HG03520 (cell line): Measurements from ENCODE around the gene M1AP.
A peak's percentile ranks its signal among the peaks of the same experiment; 100 is the strongest.
"Not testable (repeated sequence)": the region's sequence is repeated elsewhere in the genome, so short reads cannot be mapped to it uniquely, and the experiment has no call there.

Source experiments
- ATAC-seq: cut with Tn5 transposase; IDR thresholded peaks from one replicate; pipeline ENCODE4 v1.9.1; 2021; ENCODE audit warnings: mild to moderate bottlenecking, moderate library complexity; ENCODE audit not compliant: unreplicated experiment

M1AP gene

DNA sequence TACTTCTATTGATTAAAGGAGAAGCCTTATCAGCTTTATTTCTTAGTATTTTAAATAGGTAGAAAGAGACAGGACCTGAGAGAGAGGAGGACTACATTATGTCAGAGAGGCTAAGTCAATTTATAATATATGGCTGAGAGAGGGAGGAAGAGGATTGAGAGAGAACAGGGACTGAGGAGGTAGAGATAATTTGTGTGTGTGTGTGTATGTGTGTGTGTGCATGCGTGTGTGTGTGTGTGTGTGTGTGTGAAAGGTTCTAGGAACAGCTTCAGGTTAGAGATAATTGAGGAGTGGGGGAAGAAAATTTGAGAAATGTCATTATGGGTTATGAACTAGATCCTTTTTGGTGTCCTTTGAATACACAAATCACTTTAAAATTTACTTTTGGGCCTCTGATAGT lies 78.4 kb downstream of the M1AP start:
- ATAC-seq = no peak

- no peak for ATAC-seq
Observed at GRCh38 chr2:74567881-74568280, 80.2 kb downstream of the M1AP start.

DNA sequence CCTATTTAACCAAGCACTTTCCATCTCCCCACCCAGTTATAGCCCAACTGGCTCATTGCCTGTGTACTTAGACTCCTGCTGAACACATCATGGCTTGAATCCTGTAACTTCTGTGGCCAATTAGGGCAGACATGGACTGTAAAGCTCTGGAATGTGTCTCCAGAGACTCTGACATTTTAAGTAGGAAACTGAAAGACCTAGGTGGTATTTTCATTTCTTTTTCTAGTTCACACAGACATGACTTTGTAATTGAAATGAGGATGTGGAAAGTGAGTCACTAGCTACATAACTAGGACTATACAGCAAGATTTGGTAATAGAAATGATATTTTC lies 81.4 kb downstream of the M1AP start:
- no peak for ATAC-seq

DNA sequence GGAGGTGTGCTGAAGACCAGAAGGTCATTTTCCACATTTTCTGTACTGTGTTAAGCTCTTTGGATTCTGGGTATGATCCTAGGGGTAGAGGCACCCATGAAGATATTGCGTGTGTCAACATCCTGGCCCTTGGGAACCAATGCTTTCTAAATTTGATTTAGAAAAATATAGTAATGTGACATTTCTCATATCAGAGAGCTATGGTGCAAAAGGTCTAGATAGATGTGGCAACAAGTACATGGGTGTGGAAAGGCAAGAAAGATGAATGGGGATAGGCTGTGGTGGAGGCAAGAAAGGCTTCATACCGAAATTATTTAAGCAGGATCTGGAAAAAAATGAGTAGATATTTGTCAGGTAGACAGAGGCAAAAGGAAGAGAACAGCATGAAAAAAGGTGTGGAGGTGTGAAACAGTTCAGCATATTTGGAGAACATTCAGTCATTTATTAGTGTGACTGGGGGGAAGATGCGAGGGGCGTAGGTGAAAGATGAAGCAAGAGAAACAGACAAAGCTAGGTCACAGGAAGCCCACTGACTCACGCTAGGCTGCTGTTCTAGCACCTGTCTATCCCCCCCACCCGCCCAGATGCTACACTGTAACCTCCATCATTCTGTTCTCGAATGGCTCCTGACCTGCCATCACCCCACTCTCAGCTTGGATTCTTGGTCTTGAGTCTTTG lies 81.9 kb downstream of the M1AP start:
- no peak for ATAC-seq

GRCh38 chr2:74564222-74564621 lies 83.9 kb downstream of the M1AP start:
- ATAC-seq = no peak

GRCh38 chr2:74562126-74562775 lies 85.9 kb downstream of the M1AP start:
- ATAC-seq = no peak

GRCh38 chr2:74561022-74561421 lies 87.1 kb downstream of the M1AP start:
- ATAC-seq = not testable (repeated sequence)

- ATAC-seq = no peak
Observed at GRCh38 chr2:74560591-74560990, 87.5 kb downstream of the M1AP start.

- no peak for ATAC-seq
Observed at GRCh38 chr2:74559912-74560311, 88.2 kb downstream of the M1AP start.

DNA sequence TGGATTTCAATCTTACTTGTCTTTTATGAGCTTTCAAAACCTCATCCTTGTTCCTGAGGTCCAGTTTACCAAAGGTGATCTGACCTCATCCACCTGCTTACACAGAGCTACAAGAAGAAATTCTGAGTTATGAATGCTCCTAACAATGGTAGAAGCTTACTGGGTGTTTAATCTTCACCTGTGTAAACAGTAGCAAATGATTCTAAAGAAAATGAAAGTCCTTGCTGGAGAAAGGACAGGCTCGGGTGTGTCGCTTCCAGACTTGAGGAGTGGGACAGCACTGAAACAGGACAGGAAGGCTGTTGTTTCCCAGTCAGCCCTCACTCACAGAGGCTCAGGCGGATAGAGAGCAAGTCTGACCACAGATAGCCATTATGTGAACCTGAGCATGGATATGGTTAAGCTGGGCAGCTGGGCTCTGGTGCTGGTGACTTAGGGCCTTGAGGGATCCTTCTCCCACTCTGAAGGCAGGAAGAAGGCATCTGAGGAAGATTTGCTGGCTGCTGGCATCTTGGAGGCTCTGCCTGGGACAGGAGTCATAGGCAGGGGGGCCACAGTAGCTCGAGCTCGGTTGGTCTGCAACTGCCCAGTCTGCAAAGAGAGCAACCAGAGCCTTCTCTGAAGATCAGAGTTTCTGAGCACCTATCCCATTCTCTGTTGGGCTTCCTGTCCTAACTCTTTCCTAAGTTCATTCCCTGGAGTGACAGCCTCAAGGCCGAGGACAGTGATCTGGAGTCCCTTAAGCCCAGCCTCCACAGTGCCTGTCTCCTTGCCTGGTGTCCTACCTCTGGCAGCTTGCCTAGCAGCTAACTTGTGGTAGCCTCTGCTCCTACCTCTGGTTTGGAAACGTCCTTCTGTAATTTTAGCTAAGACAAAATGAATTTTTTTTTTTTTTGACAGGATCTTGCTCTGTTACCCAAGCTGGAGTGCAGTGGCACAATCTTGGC lies 89.6 kb downstream of the M1AP start:
- ATAC-seq = no peak

- ATAC-seq = no peak
Observed at GRCh38 chr2:74556831-74557370, 91.2 kb downstream of the M1AP start.

DNA sequence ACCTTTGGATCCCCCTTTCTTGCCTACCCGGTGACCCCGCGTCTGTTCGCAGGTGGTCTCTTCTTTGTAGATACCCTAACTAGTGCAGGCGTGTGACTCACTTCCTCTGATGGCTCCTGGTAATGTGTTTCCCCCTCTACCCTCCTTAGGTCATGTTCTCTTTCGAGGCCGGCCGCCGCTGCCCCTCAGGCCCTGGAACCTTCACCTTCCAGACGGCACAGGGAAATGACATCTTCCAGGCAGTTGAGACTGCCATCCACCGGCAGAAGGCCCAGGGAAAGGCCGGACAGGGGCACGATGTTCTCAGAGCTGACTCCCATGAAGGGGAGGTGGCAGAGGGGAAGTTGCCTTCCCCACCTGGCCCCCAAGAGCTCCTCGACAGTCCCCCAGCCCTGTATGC lies 92.0 kb downstream of the M1AP start:
- no peak for ATAC-seq

GRCh38 chr2:74555610-74556103 lies 92.5 kb downstream of the M1AP start:
- no peak for ATAC-seq

GRCh38 chr2:74554820-74555531 lies 93.2 kb downstream of the M1AP start:
- peak; percentile 33 for ATAC-seq

DNA sequence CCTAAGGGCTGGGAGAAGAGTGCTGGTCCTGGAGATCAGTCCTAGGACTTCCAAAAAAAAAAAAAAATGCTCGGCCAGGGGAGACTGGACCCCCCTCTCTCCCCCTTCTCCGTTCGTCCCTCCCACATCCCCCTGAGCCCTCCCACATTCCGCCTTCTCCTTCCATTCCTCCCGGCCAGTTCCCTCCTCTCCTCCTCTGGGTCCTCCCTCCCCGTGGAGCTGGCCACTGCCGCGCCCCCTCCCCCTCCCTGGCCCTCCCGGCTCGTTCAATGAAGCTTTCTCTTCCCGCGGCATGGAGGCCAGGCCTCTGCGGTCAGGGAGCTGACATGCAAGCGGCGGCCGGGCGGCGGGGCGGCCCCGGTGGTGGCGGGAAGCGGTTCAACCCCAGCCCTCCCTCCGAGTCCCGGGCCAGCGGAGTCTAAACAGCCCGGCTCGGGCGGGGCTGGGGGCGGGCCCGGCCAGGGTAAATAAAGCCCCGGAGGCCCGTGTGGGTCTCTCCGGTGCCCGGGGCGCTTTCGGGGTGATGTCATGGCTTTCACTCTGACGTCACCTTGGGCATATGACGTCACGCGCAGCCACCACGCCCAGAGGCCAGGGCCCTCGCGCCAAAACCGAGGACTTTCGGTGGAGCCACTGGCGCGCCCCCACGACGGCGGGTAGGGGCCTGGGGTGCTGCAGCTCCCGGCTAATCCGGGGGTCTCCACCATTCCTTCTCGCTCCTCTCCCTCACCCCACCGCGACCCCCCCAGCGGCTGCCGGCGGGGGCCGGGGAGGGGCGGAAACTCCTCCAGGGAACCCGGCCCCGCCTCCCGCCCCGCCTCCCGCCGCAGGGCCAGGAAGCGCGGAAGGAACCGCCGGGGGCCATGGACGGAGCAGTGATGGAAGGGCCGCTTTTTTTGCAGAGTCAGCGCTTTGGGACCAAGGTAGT lies 94.0 kb downstream of the M1AP start, which contains the start of the genes DOK1 and LOXL3:
DOK1 (plus strand) TSS at position 829 of the 928 bp plus-strand sequence; CDS start at position 864, 35 bp downstream.
LOXL3 (minus strand) TSS at position 51 of the 928 bp plus-strand sequence. CDS start 1,308 bp downstream, outside the sequence.
- ATAC-seq = peak; percentile 43

- ATAC-seq = no peak
Observed at GRCh38 chr2:74552914-74553811, 95.0 kb downstream of the M1AP start.

DNA sequence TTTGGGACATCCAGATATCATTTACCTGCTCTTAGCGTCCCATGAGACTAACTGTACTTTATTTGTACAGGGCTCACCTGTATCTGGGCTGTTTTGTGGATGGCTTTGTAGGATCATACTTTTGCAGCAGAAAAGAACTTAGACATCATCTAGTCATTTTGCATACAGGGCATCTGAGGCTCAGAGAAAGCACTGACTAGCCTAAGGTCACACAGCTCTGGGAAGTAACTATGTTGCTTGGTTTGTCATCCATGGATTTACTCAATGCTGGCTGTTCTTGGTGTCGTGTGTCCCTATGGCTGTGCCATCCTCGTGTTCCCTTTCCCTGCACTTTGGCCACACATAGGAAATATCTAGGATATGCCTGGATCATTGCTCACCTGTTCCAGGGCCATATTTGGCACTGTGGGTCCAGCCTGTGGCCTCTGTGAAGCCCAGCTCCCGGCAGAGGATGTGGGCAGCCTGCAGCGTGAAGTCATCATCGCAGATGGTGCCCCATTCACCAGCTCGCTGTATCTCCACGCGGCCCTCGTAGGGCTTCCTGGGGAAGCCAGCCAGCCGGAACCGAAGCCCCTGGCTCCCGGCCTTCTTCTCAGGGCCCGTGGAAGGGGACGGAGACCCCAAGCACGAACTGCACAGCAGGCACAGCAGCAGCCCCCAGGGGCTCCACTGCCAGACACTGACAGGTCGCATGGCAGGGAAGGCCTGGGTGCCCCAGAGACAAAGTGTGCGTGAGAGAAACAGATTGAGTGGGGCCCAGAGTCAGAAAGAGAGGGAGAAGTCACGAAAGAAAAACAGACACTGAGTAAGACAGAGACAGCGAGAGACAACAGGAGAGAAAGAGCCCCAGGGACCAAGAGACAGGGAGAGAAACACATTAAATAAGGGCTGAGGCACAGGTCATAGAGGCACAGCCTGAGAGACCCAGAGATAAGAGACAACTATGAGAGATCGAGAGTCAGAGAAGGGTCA lies 95.9 kb downstream of the M1AP start:
- ATAC-seq = no peak
